Central memory CD8-positive, alpha-beta T cell (primary cell): Measurements from ENCODE around the gene VMP1.
A peak's percentile ranks its signal among the peaks of the same experiment; 100 is the strongest.

Source experiments
- ATAC-seq: fragments of 150-1000 bp; cut with Tn5 transposase; replicated peaks from 2 replicates; pipeline ENCODE4 v1.10.0; 2022; ENCODE audit warnings: mild to moderate bottlenecking, moderate FRiP score, moderate number of reproducible peaks; ENCODE audit not compliant: poor library complexity, severe bottlenecking; ENCODE audit errors: extremely low read depth
- DNase-seq, 2 donors: peaks; one replicate each; pipeline ENCODE4 v3.0.0; 2021; ENCODE audit warnings: low spot score in 2 of 2
- H3K27ac Mint-ChIP-seq: one replicate; pipeline ENCODE4 v1.8.0; 2022; ENCODE audit warnings: low read depth, mild to moderate bottlenecking, moderate library complexity, mixed read lengths
- H3K27me3 Mint-ChIP-seq: one replicate; pipeline ENCODE4 v1.8.0; 2022; ENCODE audit warnings: mixed read lengths
- H3K36me3 Mint-ChIP-seq: one replicate; pipeline ENCODE4 v1.8.0; 2022; ENCODE audit warnings: mild to moderate bottlenecking, moderate library complexity, mixed read lengths; ENCODE audit not compliant: insufficient read depth
- H3K4me1 Mint-ChIP-seq: one replicate; pipeline ENCODE4 v1.8.0; 2022; ENCODE audit warnings: mixed read lengths
- H3K4me3 Mint-ChIP-seq: one replicate; pipeline ENCODE4 v1.8.0; 2022; ENCODE audit warnings: mild to moderate bottlenecking, moderate library complexity, mixed read lengths
- H3K9me3 Mint-ChIP-seq: one replicate; pipeline ENCODE4 v1.8.0; 2022; ENCODE audit warnings: mixed read lengths

VMP1 gene

DNA sequence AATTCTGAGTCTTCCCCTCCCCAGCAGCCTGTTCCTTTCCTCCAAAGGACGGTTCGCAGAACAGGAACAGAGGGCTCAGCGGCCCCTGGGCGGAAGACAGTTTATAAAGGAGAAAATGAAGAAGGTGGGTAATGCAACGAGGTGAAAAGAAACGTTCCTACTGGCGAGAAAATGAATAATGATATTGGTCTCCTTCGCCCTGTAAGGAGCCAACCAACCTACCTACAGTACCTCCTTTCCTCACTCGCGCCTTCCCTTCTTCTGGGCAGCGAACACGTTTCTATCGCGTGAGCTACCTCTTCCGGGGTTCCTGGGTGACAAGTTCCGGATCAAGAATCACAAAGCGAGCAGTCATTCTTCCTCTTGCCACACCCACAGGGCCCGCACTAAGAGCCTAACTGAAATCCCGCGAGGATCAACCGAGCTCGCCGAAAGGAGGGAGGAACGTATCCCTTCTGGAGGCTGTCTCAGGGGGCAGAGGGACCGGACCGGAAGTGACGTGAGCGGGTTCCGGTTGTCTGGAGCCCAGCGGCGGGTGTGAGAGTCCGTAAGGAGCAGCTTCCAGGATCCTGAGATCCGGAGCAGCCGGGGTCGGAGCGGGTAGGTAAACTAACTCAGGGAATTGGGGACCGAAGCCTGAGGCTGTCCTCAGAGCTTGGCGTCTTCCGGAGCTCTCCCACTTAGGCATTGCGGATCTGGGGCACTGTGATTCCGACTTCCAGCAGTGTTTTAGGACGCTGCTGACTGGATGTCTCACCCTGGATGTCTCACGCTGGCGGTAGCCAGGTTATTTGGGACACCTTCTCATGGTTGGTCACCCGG is at the start of gene VMP1, which contains the start of gene PTRH2:
Gene VMP1, plus strand, starts transcription at position 506 of the 822 bp plus-strand sequence. CDS start 23,793 bp downstream, outside the sequence.
Gene PTRH2, minus strand, starts transcription at position 282 of the 822 bp plus-strand sequence. CDS start 9,452 bp downstream, outside the sequence.
- Mint-ChIP-seq H3K4me3 (peak within 1 kb of the TSS; percentile 100), H3K4me1 (peaks cover 49% of the 10 kb centered on the region), H3K27ac (peak within 1 kb of the TSS; percentile 100), H3K27me3 (no peaks in the 10 kb centered on the region), H3K36me3 (peaks cover 18% of the 10 kb centered on the region), H3K9me3 (no peaks in the 10 kb centered on the region)
- ATAC-seq (peak; percentile 90), DNase-seq (peak; percentile 70 to 84)

GRCh38 chr17:59666235-59666634 is 41.2 kb upstream of the VMP1 start:
- Mint-ChIP-seq H3K27ac (no peak overlapping the region), H3K27me3 (no peaks in the 10 kb centered on the region), H3K36me3 (peaks cover 68% of the 10 kb centered on the region), H3K4me3 (no peak overlapping the region), H3K9me3 (no peaks in the 10 kb centered on the region), H3K4me1 (peaks cover 8% of the 10 kb centered on the region)
- DNase-seq (no peak), ATAC-seq (no peak)

DNA sequence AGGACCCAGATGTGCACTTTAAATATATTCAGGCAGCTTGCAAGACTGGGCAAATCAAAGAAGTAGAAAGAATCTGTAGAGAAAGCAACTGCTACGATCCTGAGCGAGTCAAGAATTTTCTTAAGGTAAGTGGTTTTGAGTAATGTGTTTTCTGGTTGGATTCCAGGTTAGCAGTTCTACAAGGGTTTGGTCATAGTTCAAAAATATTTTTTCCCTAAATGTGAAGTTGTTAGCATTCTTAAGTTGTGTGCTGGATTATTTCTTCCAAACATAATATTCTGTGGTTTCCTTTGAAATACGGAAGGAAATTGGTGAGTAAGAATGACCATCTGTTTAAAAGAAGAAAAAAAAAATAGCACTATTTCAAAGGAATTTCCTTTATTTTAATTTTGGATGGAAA is 38.6 kb upstream of the VMP1 start:
- Mint-ChIP-seq H3K9me3 (no peaks in the 10 kb centered on the region), H3K27ac (peak overlapping the region; percentile 13), H3K27me3 (no peaks in the 10 kb centered on the region), H3K4me3 (no peak overlapping the region), H3K4me1 (peaks cover 8% of the 10 kb centered on the region), H3K36me3 (peaks cover 58% of the 10 kb centered on the region)
- ATAC-seq (no peak), DNase-seq (no peak)

DNA sequence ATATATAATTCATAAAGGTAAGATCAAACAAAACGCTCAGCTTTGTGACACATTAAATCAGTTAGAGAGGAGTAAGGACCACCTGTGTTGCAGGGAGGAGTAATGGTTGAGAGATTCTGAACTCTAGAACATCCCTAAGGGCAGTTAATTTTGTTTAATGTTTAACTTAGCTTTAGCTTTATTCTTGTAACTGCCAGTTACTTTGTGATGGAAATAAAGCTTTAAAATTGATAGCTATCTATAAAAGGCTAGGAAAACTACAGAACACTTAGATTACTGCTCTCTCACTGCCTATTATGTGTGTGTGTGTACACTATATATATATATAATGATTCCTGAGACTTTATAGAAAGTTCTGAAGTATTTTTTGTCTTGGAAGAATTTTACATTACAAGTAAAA is 38.0 kb upstream of the VMP1 start:
- H3K36me3 Mint-ChIP-seq = peaks cover 53% of the 10 kb centered on the region
- peaks cover 8% of the 10 kb centered on the region for H3K4me1 Mint-ChIP-seq
- DNase-seq (no peak), ATAC-seq (no peak)
- no peaks in the 10 kb centered on the region for H3K9me3 Mint-ChIP-seq
- H3K4me3 Mint-ChIP-seq = no peak overlapping the region
- no peak overlapping the region for H3K27ac Mint-ChIP-seq
- no peaks in the 10 kb centered on the region for H3K27me3 Mint-ChIP-seq

DNA sequence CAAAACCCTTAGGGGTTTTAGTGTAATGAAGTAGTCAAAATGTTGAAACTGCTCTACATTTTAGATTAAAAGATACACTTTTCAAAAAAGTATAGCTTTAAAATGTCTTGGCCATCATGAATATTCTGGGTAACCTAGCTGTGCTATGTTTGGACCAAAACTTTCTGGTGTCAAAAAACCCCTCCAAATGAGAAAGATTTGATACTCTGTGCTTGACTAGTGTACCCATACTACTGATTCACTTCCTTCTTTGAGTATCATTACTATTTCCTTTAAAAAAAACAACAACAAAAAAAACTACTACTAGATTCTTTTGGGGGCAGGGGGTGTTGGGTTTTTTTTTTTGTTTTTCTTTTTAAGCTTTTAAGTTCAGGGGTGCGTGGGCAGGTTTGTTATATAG is 37.5 kb upstream of the VMP1 start:
- no peak for ATAC-seq
- no peak overlapping the region for H3K4me3 Mint-ChIP-seq
- no peaks in the 10 kb centered on the region for H3K9me3 Mint-ChIP-seq
- peaks cover 53% of the 10 kb centered on the region for H3K36me3 Mint-ChIP-seq
- peak overlapping the region; percentile 39 for H3K27ac Mint-ChIP-seq
- no peak for DNase-seq
- peaks cover 13% of the 10 kb centered on the region for H3K4me1 Mint-ChIP-seq
- no peaks in the 10 kb centered on the region for H3K27me3 Mint-ChIP-seq

- Mint-ChIP-seq H3K9me3 (no peaks in the 10 kb centered on the region), H3K27ac (peak overlapping the region; percentile 45), H3K36me3 (peaks cover 50% of the 10 kb centered on the region), H3K4me1 (peaks cover 14% of the 10 kb centered on the region), H3K4me3 (no peak overlapping the region), H3K27me3 (no peaks in the 10 kb centered on the region)
- DNase-seq (no peak), ATAC-seq (no peak)
These were observed 36.1 kb upstream of the VMP1 start for GRCh38 chr17:59671386-59671785.

- Mint-ChIP-seq H3K27ac (no peak overlapping the region), H3K4me1 (peaks cover 9% of the 10 kb centered on the region), H3K27me3 (no peaks in the 10 kb centered on the region), H3K4me3 (no peak overlapping the region), H3K36me3 (peaks cover 52% of the 10 kb centered on the region), H3K9me3 (no peaks in the 10 kb centered on the region)
- ATAC-seq (no peak), DNase-seq (no peak)
These were observed 32.2 kb upstream of the VMP1 start for GRCh38 chr17:59675231-59675630.

DNA sequence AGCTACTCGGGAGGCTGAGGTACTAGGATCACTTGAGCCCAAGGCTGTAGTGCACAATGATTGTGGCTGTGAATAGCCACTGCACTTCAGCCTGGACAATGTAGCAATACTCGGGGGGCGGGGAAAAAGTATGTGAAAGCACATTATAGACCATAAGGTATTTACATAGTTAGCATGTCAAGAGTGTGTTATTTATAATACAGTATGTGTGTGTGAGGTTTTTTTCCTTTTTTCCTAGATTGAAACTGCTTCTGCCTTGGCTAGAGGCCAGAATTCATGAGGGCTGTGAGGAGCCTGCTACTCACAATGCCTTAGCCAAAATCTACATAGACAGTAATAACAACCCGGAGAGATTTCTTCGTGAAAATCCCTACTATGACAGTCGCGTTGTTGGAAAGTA is 30.7 kb upstream of the VMP1 start:
- H3K36me3 Mint-ChIP-seq = peaks cover 61% of the 10 kb centered on the region
- no peak overlapping the region for H3K27ac Mint-ChIP-seq
- no peak for DNase-seq

GRCh38 chr17:59678918-59679317 is 28.5 kb upstream of the VMP1 start:
- Mint-ChIP-seq H3K4me1 (peaks cover 6% of the 10 kb centered on the region), H3K27me3 (no peaks in the 10 kb centered on the region), H3K36me3 (peaks cover 76% of the 10 kb centered on the region), H3K27ac (no peak overlapping the region), H3K9me3 (no peaks in the 10 kb centered on the region), H3K4me3 (no peak overlapping the region)
- DNase-seq = no peak
- no peak for ATAC-seq

More for the DNA sequence above, 30.7 kb upstream of the VMP1 start:
- no peak for ATAC-seq
- Mint-ChIP-seq H3K27me3 (no peaks in the 10 kb centered on the region), H3K4me3 (no peak overlapping the region), H3K9me3 (no peaks in the 10 kb centered on the region), H3K4me1 (peaks cover 6% of the 10 kb centered on the region)

- Mint-ChIP-seq H3K4me1 (no peaks in the 10 kb centered on the region), H3K27ac (peak overlapping the region; percentile 68), H3K27me3 (no peaks in the 10 kb centered on the region), H3K36me3 (peaks cover 80% of the 10 kb centered on the region), H3K9me3 (no peaks in the 10 kb centered on the region), H3K4me3 (no peak overlapping the region)
- DNase-seq (no peak), ATAC-seq (no peak)
These were observed 27.1 kb upstream of the VMP1 start for GRCh38 chr17:59680314-59680713.

DNA sequence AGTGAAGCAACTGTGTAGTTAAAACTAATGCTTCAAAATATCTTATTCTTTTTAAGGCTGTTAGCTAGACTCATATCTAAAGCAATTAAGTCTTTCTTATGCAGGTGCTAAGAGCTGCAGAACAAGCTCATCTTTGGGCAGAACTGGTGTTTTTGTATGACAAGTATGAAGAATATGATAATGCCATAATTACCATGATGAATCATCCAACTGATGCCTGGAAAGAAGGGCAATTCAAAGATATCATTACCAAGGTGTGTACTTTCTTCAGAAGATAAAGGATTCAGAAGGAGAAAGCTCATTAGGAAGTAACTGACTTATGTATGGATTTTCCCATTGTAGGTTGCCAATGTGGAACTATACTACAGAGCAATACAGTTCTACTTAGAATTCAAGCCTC is 24.2 kb upstream of the VMP1 start:
- Mint-ChIP-seq H3K36me3 (peaks cover 88% of the 10 kb centered on the region), H3K27ac (no peak overlapping the region), H3K4me1 (peaks cover 5% of the 10 kb centered on the region), H3K4me3 (no peak overlapping the region), H3K9me3 (no peaks in the 10 kb centered on the region), H3K27me3 (no peaks in the 10 kb centered on the region)
- ATAC-seq (no peak), DNase-seq (no peak)

DNA sequence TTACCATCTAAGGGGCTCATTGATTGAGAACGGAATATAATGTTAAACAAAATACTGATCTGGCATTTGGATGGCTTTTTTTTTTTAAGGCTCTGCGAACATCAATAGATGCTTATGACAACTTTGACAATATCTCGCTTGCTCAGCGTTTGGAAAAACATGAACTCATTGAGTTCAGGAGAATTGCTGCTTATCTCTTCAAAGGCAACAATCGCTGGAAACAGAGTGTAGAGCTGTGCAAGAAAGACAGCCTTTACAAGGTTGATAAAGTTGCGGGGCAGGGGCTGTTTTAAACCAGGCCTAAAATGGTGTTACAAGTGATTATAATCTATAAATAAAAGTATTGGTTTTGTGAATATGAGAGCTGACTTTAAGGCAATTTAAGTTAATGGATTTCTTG is 22.5 kb upstream of the VMP1 start:
- no peaks in the 10 kb centered on the region for H3K9me3 Mint-ChIP-seq
- H3K4me1 Mint-ChIP-seq = peaks cover 5% of the 10 kb centered on the region
- no peaks in the 10 kb centered on the region for H3K27me3 Mint-ChIP-seq
- ATAC-seq (no peak), DNase-seq (no peak)
- no peak overlapping the region for H3K27ac Mint-ChIP-seq
- no peak overlapping the region for H3K4me3 Mint-ChIP-seq
- peaks cover 86% of the 10 kb centered on the region for H3K36me3 Mint-ChIP-seq

- peaks cover 84% of the 10 kb centered on the region for H3K36me3 Mint-ChIP-seq
- H3K4me3 Mint-ChIP-seq = no peak overlapping the region
- H3K27ac Mint-ChIP-seq = peak overlapping the region; percentile 69
- peaks cover 5% of the 10 kb centered on the region for H3K4me1 Mint-ChIP-seq
- ATAC-seq = no peak
- DNase-seq = no peak
- no peaks in the 10 kb centered on the region for H3K27me3 Mint-ChIP-seq
- no peaks in the 10 kb centered on the region for H3K9me3 Mint-ChIP-seq
These were observed 19.4 kb upstream of the VMP1 start for GRCh38 chr17:59688008-59688407.
